DND-41 (cell line): ENCODE data around the gene FAM32A.

Experiments used
- ATAC-seq: fragments of 200-7000 bp; cut with Tn5 transposase; 3 replicates; pipeline ENCODE4 v1.9.1; 2021; ENCODE audit warnings: low read depth; ENCODE audit not compliant: insufficient read depth
- DNase-seq: peaks from one replicate; pipeline ENCODE4 v3.0.0-alpha.2; 2020
- H2AFZ ChIP-seq: 2 replicates; pipeline ENCODE4 v1.6.0; 2012; ENCODE audit warnings: low read depth, low read length
- H3K27ac ChIP-seq: 2 replicates; pipeline ENCODE4 v1.5.1; 2012; ENCODE audit warnings: low read length, inconsistent platforms
- H3K27me3 ChIP-seq: fragments of 200-600 bp; sonication (generic); 2 replicates; pipeline ENCODE4 v1.6.0; 2012; ENCODE audit warnings: low read length, mild to moderate bottlenecking, inconsistent platforms; ENCODE audit not compliant: insufficient read depth, poor library complexity
- H3K36me3 ChIP-seq: 2 replicates; pipeline ENCODE4 v1.5.1; 2012; ENCODE audit warnings: low read length, inconsistent platforms; ENCODE audit not compliant: insufficient read depth
- H3K4me1 ChIP-seq: 2 replicates; pipeline ENCODE4 v1.5.1; 2012; ENCODE audit warnings: mild to moderate bottlenecking, low read length; ENCODE audit not compliant: insufficient read depth
- H3K4me2 ChIP-seq: 2 replicates; pipeline ENCODE4 v1.6.0; 2012; ENCODE audit warnings: mild to moderate bottlenecking, moderate library complexity, low read length, inconsistent platforms; ENCODE audit not compliant: insufficient read depth
- H3K4me3 ChIP-seq, 2 experiments: fragments of 200-600 bp in 1 of 2; shearing (Covaris generic) in 1 of 2; 2 replicates each; pipeline ENCODE4 v1.5.1; 2012 to 2016; ENCODE audit warnings: inconsistent platforms in 2 of 2, low read length in 2 of 2, mild to moderate bottlenecking in 2 of 2, low read depth in 1 of 2, moderate library complexity in 1 of 2
- H3K79me2 ChIP-seq: 2 replicates; pipeline ENCODE4 v1.6.0; 2012; ENCODE audit warnings: low read length, inconsistent platforms; ENCODE audit not compliant: insufficient read depth
- H3K9ac ChIP-seq: 2 replicates; pipeline ENCODE4 v1.6.0; 2012; ENCODE audit warnings: low read depth, mild to moderate bottlenecking, inconsistent platforms, low read length, moderate library complexity
- H3K9me3 ChIP-seq: 2 replicates; pipeline ENCODE4 v1.5.1; 2012; ENCODE audit warnings: low read length, moderate library complexity, mild to moderate bottlenecking, inconsistent platforms; ENCODE audit not compliant: insufficient read depth, severe bottlenecking
- H4K20me1 ChIP-seq: 2 replicates; pipeline ENCODE4 v1.6.0; 2012; ENCODE audit warnings: low read length; ENCODE audit not compliant: insufficient read depth
- EZH2 ChIP-seq: IDR thresholded peaks from 3 replicates; pipeline ENCODE4 v1.6.1; 2012; ENCODE audit warnings: borderline replicate concordance, low read depth, mild to moderate bottlenecking, moderate library complexity, low read length, inconsistent platforms; ENCODE audit not compliant: severe bottlenecking
- TF ChIP-seq, protein P1 (sequence below): IDR thresholded peaks from 2 replicates; pipeline ENCODE4 v1.5.1; 2012; ENCODE audit warnings: borderline replicate concordance, low read length, moderate library complexity, mild to moderate bottlenecking; ENCODE audit not compliant: poor library complexity, severe bottlenecking; ENCODE audit errors: extremely low read depth

The FAM32A gene

GRCh38 chr19:16160445-16160942, 24.7 kb upstream of the FAM32A start:
- H3K9me3 ChIP-seq, result no peaks in the 10 kb centered on the region
- no peak overlapping the region for H3K27ac ChIP-seq
- H4K20me1 ChIP-seq, result no peaks in the 10 kb centered on the region
- no peak overlapping the region for H3K4me2 ChIP-seq
- H3K4me3 ChIP-seq, result no peak overlapping the region
- ATAC-seq (no peak), DNase-seq (no peak)
- H3K79me2 ChIP-seq, result no peaks in the 10 kb centered on the region
- no peaks in the 10 kb centered on the region for H3K36me3 ChIP-seq
- no peak overlapping the region for H2AFZ ChIP-seq
- no peak for TF ChIP-seq EZH2
- TF ChIP-seq, protein P1, sequence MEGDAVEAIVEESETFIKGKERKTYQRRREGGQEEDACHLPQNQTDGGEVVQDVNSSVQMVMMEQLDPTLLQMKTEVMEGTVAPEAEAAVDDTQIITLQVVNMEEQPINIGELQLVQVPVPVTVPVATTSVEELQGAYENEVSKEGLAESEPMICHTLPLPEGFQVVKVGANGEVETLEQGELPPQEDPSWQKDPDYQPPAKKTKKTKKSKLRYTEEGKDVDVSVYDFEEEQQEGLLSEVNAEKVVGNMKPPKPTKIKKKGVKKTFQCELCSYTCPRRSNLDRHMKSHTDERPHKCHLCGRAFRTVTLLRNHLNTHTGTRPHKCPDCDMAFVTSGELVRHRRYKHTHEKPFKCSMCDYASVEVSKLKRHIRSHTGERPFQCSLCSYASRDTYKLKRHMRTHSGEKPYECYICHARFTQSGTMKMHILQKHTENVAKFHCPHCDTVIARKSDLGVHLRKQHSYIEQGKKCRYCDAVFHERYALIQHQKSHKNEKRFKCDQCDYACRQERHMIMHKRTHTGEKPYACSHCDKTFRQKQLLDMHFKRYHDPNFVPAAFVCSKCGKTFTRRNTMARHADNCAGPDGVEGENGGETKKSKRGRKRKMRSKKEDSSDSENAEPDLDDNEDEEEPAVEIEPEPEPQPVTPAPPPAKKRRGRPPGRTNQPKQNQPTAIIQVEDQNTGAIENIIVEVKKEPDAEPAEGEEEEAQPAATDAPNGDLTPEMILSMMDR, result no peak
- no peaks in the 10 kb centered on the region for H3K27me3 ChIP-seq
- no peaks in the 10 kb centered on the region for H3K4me1 ChIP-seq
- H3K9ac ChIP-seq, result no peak overlapping the region

- Histone ChIP-seq H3K4me2 (no peak overlapping the region), H3K36me3 (no peaks in the 10 kb centered on the region), H3K4me1 (no peaks in the 10 kb centered on the region), H3K79me2 (no peaks in the 10 kb centered on the region), H3K27me3 (no peaks in the 10 kb centered on the region), H3K27ac (no peak overlapping the region), H3K9ac (no peak overlapping the region), H4K20me1 (no peaks in the 10 kb centered on the region), H3K9me3 (no peaks in the 10 kb centered on the region), H3K4me3 (no peak overlapping the region), H2AFZ (no peak overlapping the region)
- ATAC-seq, result no peak
- no peak for DNase-seq
- TF ChIP-seq, protein P1, result no peak
- TF ChIP-seq EZH2, result no peak
Measured at GRCh38 chr19:16160943-16161560, 24.2 kb upstream of the FAM32A start.

DNA sequence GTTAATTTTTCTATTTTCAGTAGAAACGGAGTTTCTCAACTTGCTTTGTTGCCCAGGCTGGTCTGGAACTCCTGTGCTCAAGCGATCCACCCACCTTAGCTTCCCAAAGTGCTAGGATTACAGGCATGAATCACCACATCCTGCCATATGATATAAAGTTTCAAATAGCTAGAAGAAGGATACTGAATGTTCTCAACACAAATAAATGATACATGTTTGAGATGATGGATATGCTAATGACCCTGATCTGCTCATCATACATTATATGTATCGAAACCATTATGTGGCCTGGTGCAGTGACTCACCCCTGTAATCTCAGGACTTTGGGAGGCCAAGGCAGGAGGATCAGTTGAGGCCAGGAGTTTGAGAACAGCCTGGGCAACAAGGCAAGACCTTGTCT, 23.4 kb upstream of the FAM32A start:
- Histone ChIP-seq H3K79me2 (no peaks in the 10 kb centered on the region), H2AFZ (no peak overlapping the region), H3K36me3 (no peaks in the 10 kb centered on the region), H3K4me2 (no peak overlapping the region), H3K4me3 (no peak overlapping the region), H3K9me3 (no peaks in the 10 kb centered on the region), H4K20me1 (no peaks in the 10 kb centered on the region), H3K27ac (no peak overlapping the region), H3K4me1 (no peaks in the 10 kb centered on the region), H3K9ac (no peak overlapping the region), H3K27me3 (no peaks in the 10 kb centered on the region)
- TF ChIP-seq, protein P1, result no peak
- TF ChIP-seq EZH2, result no peak
- DNase-seq (no peak), ATAC-seq (no peak)

- H2AFZ ChIP-seq, result no peak overlapping the region
- no peaks in the 10 kb centered on the region for H4K20me1 ChIP-seq
- no peak overlapping the region for H3K4me2 ChIP-seq
- TF ChIP-seq, protein P1, result no peak
- no peak for TF ChIP-seq EZH2
- ATAC-seq (no peak), DNase-seq (no peak)
- H3K36me3 ChIP-seq, result no peaks in the 10 kb centered on the region
- H3K9me3 ChIP-seq, result no peaks in the 10 kb centered on the region
- H3K4me3 ChIP-seq, result no peak overlapping the region
- no peak overlapping the region for H3K9ac ChIP-seq
- H3K4me1 ChIP-seq, result no peaks in the 10 kb centered on the region
- H3K27me3 ChIP-seq, result no peaks in the 10 kb centered on the region
- no peaks in the 10 kb centered on the region for H3K79me2 ChIP-seq
- no peak overlapping the region for H3K27ac ChIP-seq
Measured at GRCh38 chr19:16164222-16164890, 20.9 kb upstream of the FAM32A start.
